WTC11 (cell line): ENCODE data around the gene PAK1. TPM values are rescaled to one million over a fixed set of nuclear protein-coding genes. Genes with fewer than 3 reads are reported as not detected.

Source experiments
- ATAC-seq: fragments of 200-7000 bp; cut with Tn5 transposase; 2 replicates; pipeline ENCODE4 v1.10.0; 2021; ENCODE audit warnings: mild to moderate bottlenecking, moderate library complexity
- CTCF ChIA-PET: fragments of 300-600 bp; sonication (Branson Sonifier 250); formaldehyde crosslinking; loops from one replicate; lab custom pipeline; 2021; ENCODE audit warnings: antibody characterized with exemption; lab: Charles Lee
- POLR2A ChIA-PET: fragments of 350-600 bp; sonication (Branson Sonifier 250); formaldehyde crosslinking; loops from one replicate; lab custom pipeline; 2021; ENCODE audit warnings: antibody characterized with exemption; lab: Charles Lee
- DNase-seq: peaks from one replicate; pipeline ENCODE4 v3.0.0; 2021; ENCODE audit warnings: low spot score
- H3K27ac Mint-ChIP-seq: 2 replicates; pipeline ENCODE4 v1.8.0; 2021; ENCODE audit warnings: mixed read lengths
- H3K27me3 Mint-ChIP-seq: 2 replicates; pipeline ENCODE4 v1.8.0; 2021; ENCODE audit warnings: low read depth, mild to moderate bottlenecking, moderate library complexity, mixed read lengths
- H3K36me3 Mint-ChIP-seq: 2 replicates; pipeline ENCODE4 v1.8.0; 2021; ENCODE audit warnings: mixed read lengths
- H3K4me1 Mint-ChIP-seq: 2 replicates; pipeline ENCODE4 v1.8.0; 2022; ENCODE audit warnings: mixed read lengths
- H3K4me3 Mint-ChIP-seq: 2 replicates; pipeline ENCODE4 v1.8.0; 2021; ENCODE audit warnings: mild to moderate bottlenecking, moderate library complexity, mixed read lengths
- H3K9me3 Mint-ChIP-seq: 2 replicates; pipeline ENCODE4 v1.8.0; 2021; ENCODE audit warnings: mixed read lengths
- CREM ChIP-seq: sonication (generic); formaldehyde crosslinking; IDR thresholded peaks from 2 replicates; pipeline ENCODE4 v1.8.1; 2022; ENCODE audit warnings: mild to moderate bottlenecking, missing genetic modification reagents, moderate library complexity
- ETV6 ChIP-seq: sonication (generic); formaldehyde crosslinking; IDR thresholded peaks from 2 replicates; pipeline ENCODE4 v1.8.1; 2022; ENCODE audit warnings: mild to moderate bottlenecking, missing genetic modification reagents
- FOXP1 ChIP-seq: sonication (generic); formaldehyde crosslinking; IDR thresholded peaks from 2 replicates; pipeline ENCODE4 v1.8.0; 2022; ENCODE audit warnings: missing genetic modification reagents, mild to moderate bottlenecking, moderate library complexity, borderline replicate concordance
- FOXP4 ChIP-seq: sonication (generic); formaldehyde crosslinking; IDR thresholded peaks from 2 replicates; pipeline ENCODE4 v1.8.0; 2022; ENCODE audit warnings: mild to moderate bottlenecking, missing genetic modification reagents
- GRHL2 ChIP-seq: fragments of 250-450 bp; sonication (Bioruptor Pico); IDR thresholded peaks from 2 replicates; pipeline ENCODE4 v1.8.0; 2022; ENCODE audit warnings: mild to moderate bottlenecking, moderate library complexity; ENCODE audit not compliant: insufficient replicate concordance, severe bottlenecking
- HMGXB4 ChIP-seq: sonication (generic); formaldehyde crosslinking; IDR thresholded peaks from 2 replicates; pipeline ENCODE4 v1.8.1; 2023; ENCODE audit warnings: mild to moderate bottlenecking, moderate library complexity, missing genetic modification reagents
- MYBL2 ChIP-seq: sonication (generic); formaldehyde crosslinking; IDR thresholded peaks from 2 replicates; pipeline ENCODE4 v1.8.1; 2023; ENCODE audit warnings: mild to moderate bottlenecking, moderate library complexity, missing genetic modification reagents
- SP1 ChIP-seq: sonication (generic); formaldehyde crosslinking; conservative IDR thresholded peaks from 2 replicates; pipeline ENCODE4 v1.8.1; 2022; ENCODE audit warnings: missing genetic modification reagents
- total RNA-seq: library from RNA; stranded (reverse); gene quantifications from 3 replicates; pipeline ENCODE4 v1.2.3, GENCODE V29; 2021
- TF ChIP-seq, protein P1 (sequence below): sonication (generic); formaldehyde crosslinking; IDR thresholded peaks from 2 replicates; pipeline ENCODE4 v1.8.0; 2022; ENCODE audit warnings: missing genetic modification reagents
- TF ChIP-seq, protein P2 (sequence below): fragments of 250-450 bp; sonication (Bioruptor Pico); IDR thresholded peaks from 2 replicates; pipeline ENCODE4 v1.8.0; 2021; ENCODE audit warnings: mild to moderate bottlenecking
- TF ChIP-seq, protein P3 (sequence below): sonication (generic); formaldehyde crosslinking; IDR thresholded peaks from 2 replicates; pipeline ENCODE4 v1.8.1; 2022; ENCODE audit warnings: mild to moderate bottlenecking, moderate library complexity, missing genetic modification reagents
- TF ChIP-seq, protein P4 (sequence below): sonication (generic); formaldehyde crosslinking; IDR thresholded peaks from 2 replicates; pipeline ENCODE4 v1.8.1; 2022; ENCODE audit warnings: low read depth, missing genetic modification reagents, borderline replicate concordance
- TF ChIP-seq, protein P5 (sequence below): sonication (generic); formaldehyde crosslinking; IDR thresholded peaks from 2 replicates; pipeline ENCODE4 v1.8.0; 2022; ENCODE audit warnings: mild to moderate bottlenecking, missing genetic modification reagents

PAK1 gene
- total RNA-seq, 1 experiment from 2014 or later = 160 TPM

- Mint-ChIP-seq H3K4me1 (peaks cover 71% of the 10 kb centered on the region), H3K36me3 (no peaks in the 10 kb centered on the region), H3K27me3 (no peaks in the 10 kb centered on the region), H3K9me3 (no peaks in the 10 kb centered on the region), H3K4me3 (peak overlapping the region; percentile 82), H3K27ac (peak overlapping the region; percentile 93)
- CTCF ChIA-PET = interaction anchor here (0.6 to 1.6 kb wide), 16 partner anchors 19 to 1203 kb away, joined by 3 to 17 read pairs (median 4); partner anchors contain the start of genes AQP11 and PAK1
- ATAC-seq = peak; percentile 88
- POLR2A ChIA-PET = interaction anchor here (0.6 to 1.2 kb wide), 3 partner anchors 45 to 100 kb away, joined by 3 to 4 read pairs (median 3); no protein-coding TSS in a partner anchor
- DNase-seq = peak; percentile 87
- TF ChIP-seq HMGXB4 = 0 out of 2 replicates have a peak, but pooled peaks have one; percentile 50
- TF ChIP-seq, protein P1, sequence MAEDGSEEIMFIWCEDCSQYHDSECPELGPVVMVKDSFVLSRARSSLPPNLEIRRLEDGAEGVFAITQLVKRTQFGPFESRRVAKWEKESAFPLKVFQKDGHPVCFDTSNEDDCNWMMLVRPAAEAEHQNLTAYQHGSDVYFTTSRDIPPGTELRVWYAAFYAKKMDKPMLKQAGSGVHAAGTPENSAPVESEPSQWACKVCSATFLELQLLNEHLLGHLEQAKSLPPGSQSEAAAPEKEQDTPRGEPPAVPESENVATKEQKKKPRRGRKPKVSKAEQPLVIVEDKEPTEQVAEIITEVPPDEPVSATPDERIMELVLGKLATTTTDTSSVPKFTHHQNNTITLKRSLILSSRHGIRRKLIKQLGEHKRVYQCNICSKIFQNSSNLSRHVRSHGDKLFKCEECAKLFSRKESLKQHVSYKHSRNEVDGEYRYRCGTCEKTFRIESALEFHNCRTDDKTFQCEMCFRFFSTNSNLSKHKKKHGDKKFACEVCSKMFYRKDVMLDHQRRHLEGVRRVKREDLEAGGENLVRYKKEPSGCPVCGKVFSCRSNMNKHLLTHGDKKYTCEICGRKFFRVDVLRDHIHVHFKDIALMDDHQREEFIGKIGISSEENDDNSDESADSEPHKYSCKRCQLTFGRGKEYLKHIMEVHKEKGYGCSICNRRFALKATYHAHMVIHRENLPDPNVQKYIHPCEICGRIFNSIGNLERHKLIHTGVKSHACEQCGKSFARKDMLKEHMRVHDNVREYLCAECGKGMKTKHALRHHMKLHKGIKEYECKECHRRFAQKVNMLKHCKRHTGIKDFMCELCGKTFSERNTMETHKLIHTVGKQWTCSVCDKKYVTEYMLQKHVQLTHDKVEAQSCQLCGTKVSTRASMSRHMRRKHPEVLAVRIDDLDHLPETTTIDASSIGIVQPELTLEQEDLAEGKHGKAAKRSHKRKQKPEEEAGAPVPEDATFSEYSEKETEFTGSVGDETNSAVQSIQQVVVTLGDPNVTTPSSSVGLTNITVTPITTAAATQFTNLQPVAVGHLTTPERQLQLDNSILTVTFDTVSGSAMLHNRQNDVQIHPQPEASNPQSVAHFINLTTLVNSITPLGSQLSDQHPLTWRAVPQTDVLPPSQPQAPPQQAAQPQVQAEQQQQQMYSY (CRISPR knock-in tag) = peak; percentile 58; the same call in 1 of the 2 replicates
- 0 out of 2 replicates have a peak, but pooled peaks have one; percentile 41 for TF ChIP-seq CREM
- TF ChIP-seq, protein P2, sequence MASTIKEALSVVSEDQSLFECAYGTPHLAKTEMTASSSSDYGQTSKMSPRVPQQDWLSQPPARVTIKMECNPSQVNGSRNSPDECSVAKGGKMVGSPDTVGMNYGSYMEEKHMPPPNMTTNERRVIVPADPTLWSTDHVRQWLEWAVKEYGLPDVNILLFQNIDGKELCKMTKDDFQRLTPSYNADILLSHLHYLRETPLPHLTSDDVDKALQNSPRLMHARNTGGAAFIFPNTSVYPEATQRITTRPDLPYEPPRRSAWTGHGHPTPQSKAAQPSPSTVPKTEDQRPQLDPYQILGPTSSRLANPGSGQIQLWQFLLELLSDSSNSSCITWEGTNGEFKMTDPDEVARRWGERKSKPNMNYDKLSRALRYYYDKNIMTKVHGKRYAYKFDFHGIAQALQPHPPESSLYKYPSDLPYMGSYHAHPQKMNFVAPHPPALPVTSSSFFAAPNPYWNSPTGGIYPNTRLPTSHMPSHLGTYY (CRISPR knock-in tag) = no peak
- TF ChIP-seq FOXP1 (CRISPR knock-in tag) = peak; percentile 20; the same call in 1 of the 2 replicates
- TF ChIP-seq, protein P3, sequence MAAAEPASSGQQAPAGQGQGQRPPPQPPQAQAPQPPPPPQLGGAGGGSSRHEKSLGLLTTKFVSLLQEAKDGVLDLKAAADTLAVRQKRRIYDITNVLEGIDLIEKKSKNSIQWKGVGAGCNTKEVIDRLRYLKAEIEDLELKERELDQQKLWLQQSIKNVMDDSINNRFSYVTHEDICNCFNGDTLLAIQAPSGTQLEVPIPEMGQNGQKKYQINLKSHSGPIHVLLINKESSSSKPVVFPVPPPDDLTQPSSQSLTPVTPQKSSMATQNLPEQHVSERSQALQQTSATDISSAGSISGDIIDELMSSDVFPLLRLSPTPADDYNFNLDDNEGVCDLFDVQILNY (CRISPR knock-in tag) = peak; percentile 77
- TF ChIP-seq, protein P4, sequence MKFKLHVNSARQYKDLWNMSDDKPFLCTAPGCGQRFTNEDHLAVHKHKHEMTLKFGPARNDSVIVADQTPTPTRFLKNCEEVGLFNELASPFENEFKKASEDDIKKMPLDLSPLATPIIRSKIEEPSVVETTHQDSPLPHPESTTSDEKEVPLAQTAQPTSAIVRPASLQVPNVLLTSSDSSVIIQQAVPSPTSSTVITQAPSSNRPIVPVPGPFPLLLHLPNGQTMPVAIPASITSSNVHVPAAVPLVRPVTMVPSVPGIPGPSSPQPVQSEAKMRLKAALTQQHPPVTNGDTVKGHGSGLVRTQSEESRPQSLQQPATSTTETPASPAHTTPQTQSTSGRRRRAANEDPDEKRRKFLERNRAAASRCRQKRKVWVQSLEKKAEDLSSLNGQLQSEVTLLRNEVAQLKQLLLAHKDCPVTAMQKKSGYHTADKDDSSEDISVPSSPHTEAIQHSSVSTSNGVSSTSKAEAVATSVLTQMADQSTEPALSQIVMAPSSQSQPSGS (CRISPR knock-in tag) = no peak
- TF ChIP-seq GRHL2 = no peak
- TF ChIP-seq, protein P5, sequence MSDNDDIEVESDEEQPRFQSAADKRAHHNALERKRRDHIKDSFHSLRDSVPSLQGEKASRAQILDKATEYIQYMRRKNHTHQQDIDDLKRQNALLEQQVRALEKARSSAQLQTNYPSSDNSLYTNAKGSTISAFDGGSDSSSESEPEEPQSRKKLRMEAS (CRISPR knock-in tag) = peak; percentile 43; the same call in 1 of the 2 replicates
- 0 out of 2 replicates have a peak, but pooled peaks have one; percentile 42 for TF ChIP-seq FOXP4
- TF ChIP-seq MYBL2 (CRISPR knock-in tag) = no peak; the same call in 1 of the 2 replicates
- peak; percentile 74; the same call in 1 of the 2 replicates for TF ChIP-seq ETV6 (CRISPR knock-in tag)
- TF ChIP-seq SP1 (CRISPR knock-in tag) = peak; percentile 49; the same call in 1 of the 2 replicates
These were observed 62.0 kb downstream of the PAK1 start for GRCh38 chr11:77411717-77412441.
